ENCODE results near the gene IPCEF1.

IPCEF1 gene

GRCh38 chr6:154125421-154125820 is 231.2 kb downstream of the IPCEF1 start:
- DNase-seq (ENCODE audit: low read depth): no peak
- no peak overlapping the region for H3K4me3 ChIP-seq (ENCODE audit: low read depth, low read length)
- TF ChIP-seq CTCF (IDR thresholded peaks at IDR 0.05; ENCODE audit: control insufficient read depth, extremely low read depth, insufficient read depth): no peak

DNA sequence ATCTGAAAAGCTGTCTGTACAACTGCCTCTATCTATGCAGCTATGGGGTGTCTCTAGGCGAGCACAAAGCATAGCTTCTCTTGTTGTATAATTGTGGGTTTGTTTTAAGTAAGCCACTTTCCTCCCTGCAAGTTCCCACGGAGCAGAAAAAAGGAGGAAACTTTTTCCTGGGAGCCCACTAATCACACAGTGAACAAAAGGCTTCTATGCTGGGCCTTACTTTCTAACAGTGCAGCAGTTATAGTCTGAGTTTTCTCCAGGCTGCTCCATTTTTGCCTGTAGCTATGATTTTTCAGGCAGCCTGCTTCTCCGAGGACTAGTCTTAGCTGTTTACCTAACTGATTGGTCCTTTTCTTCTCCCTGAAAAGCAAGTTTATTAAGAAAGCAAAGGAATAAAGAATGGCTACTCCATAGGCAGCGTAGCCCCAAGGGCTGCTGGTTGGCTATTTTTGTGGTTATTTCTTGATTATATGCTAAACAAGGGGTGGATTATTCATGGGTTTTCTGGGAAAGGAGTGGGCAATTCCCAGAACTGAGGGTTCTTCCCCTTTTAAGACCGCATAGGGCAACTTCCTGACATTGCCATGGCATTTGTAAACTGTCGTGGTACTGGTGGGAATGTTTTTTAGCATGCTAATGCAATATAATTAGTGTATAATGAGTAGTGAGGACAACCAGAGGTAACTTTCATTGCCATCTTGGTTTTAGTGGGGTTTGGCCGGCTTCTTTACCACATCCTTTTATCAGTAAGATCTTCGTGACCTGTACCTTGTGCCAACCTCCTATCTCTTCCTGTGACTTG is 233.2 kb downstream of the IPCEF1 start:
- no peak overlapping the region for H3K4me3 ChIP-seq (ENCODE audit: low read depth, low read length)
- no peak for TF ChIP-seq CTCF (IDR thresholded peaks at IDR 0.05; ENCODE audit: control insufficient read depth, extremely low read depth, insufficient read depth)
- no peak for DNase-seq (ENCODE audit: low read depth)

GRCh38 chr6:154122195-154122925 is 234.2 kb downstream of the IPCEF1 start:
- DNase-seq (ENCODE audit: low read depth): no peak
- no peak for TF ChIP-seq CTCF (IDR thresholded peaks at IDR 0.05; ENCODE audit: control insufficient read depth, extremely low read depth, insufficient read depth)
- H3K4me3 ChIP-seq (ENCODE audit: low read depth, low read length): no peak overlapping the region

DNA sequence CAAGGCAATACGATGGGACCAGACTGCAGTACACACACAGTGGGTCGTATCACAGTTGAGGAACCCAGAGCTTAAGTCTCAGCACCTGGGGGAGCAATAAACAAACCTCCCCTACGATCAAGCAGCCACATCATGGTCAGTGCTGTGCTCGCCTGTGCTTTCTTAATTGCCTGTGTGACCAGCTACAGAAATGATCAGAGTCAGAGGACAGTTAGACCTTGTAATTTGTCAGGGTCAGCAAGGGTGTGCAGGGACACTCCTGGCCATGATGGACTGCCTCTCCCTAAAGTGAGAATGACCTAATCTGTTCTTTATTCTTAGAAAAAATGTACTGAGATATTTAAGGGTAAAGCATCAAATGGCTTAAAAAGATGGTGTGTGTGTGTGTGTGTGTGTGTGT is 239.1 kb downstream of the IPCEF1 start:
- DNase-seq (ENCODE audit: low read depth): no peak
- no peak overlapping the region for H3K4me3 ChIP-seq (ENCODE audit: low read depth, low read length)
- TF ChIP-seq CTCF (IDR thresholded peaks at IDR 0.05; ENCODE audit: control insufficient read depth, extremely low read depth, insufficient read depth): no peak

DNA sequence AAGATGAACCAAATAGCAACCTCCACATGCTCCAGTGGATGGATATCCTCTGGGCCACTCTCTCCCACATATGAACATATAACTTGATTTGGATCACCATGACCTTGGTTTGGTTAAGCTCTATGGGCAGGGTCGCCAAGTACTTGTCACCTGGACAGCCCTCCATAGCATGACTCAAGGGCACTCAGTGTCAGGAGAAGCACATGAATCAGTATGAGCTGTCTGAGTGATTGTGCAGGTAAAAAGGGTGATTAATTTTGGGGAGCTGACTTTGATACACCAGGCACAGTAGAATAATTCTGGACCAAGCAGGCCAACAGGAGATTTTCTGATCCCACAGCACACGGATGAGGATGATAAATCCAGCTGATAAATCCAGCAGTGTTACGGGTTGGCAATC is 243.2 kb downstream of the IPCEF1 start:
- no peak for TF ChIP-seq CTCF (IDR thresholded peaks at IDR 0.05; ENCODE audit: control insufficient read depth, extremely low read depth, insufficient read depth)
- no peak overlapping the region for H3K4me3 ChIP-seq (ENCODE audit: low read depth, low read length)
- no peak for DNase-seq (ENCODE audit: low read depth)

DNA sequence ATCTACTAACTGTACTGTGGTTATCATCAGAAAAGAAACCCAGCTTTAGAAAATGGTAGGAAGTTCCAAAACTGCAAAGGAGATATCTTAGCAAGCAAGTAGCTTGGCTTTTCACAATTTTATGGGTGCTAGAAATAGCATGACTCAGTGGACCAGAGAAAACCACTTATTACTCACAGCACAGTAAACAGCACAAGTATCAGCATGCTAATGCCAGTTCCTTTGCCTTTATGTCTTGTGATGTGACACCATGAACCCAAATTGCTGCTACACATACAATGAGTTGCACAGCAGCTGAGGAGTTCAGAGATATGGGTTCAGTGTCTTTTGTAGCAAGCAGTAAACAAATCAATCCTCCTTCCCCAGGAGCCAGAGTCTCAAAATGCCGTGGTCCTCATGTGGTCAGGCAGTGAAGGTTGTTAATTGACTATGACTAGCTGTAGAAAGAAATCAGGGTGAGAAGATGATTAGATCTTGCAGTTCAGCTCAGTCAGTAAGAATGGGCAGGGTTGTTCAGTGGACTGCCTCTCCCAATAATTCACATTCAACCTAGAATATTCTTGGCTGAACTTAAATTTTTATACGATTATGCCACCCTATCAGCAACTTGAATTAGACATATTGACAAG is 244.3 kb downstream of the IPCEF1 start:
- no peak for TF ChIP-seq CTCF (IDR thresholded peaks at IDR 0.05; ENCODE audit: control insufficient read depth, extremely low read depth, insufficient read depth)
- DNase-seq (ENCODE audit: low read depth): no peak
- no peak overlapping the region for H3K4me3 ChIP-seq (ENCODE audit: low read depth, low read length)
